MM.1S (cell line): Measurements from ENCODE around the gene SLC9A2.

Experiments used
- EZH2 ChIP-seq: fragments of 300-600 bp; sonication (generic); optimal IDR thresholded peaks from 2 replicates; pipeline ENCODE3; 2017; ENCODE audit warnings: low read depth, mild to moderate bottlenecking, antibody characterized with exemption, low read length, mixed read lengths
- EZH2phosphoT487 ChIP-seq: fragments of 300-600 bp; sonication (generic); IDR thresholded peaks from 2 replicates; pipeline ENCODE4 v1.6.1; 2018; ENCODE audit warnings: antibody characterized with exemption, low read length

DNA sequence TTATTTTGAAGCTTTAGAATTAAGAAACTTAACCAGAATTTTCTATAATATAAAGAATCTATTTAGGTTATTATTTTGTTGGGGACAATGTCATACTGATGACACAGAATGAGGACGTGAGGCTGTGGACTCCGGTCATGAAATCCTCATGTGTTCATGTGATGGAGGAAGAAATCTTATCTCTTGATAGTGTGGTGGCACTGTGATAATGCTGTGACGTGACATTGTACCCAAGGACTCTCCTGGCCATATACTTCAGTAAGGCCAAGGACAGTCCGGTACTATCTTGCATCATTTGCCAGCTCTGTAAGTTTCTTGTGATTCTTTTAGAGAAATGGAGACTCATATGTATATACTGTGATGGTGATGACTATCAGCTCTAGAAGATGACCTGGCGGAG lies 59.1 kb downstream of the SLC9A2 start:
- TF ChIP-seq EZH2, result no peak
- TF ChIP-seq EZH2phosphoT487, result no peak
